Measurements from ENCODE around the gene UIMC1.
"Not testable (repeated sequence)": the region's sequence is repeated elsewhere in the genome, so short reads cannot be mapped to it uniquely, and the experiment has no call there.

Gene UIMC1

DNA sequence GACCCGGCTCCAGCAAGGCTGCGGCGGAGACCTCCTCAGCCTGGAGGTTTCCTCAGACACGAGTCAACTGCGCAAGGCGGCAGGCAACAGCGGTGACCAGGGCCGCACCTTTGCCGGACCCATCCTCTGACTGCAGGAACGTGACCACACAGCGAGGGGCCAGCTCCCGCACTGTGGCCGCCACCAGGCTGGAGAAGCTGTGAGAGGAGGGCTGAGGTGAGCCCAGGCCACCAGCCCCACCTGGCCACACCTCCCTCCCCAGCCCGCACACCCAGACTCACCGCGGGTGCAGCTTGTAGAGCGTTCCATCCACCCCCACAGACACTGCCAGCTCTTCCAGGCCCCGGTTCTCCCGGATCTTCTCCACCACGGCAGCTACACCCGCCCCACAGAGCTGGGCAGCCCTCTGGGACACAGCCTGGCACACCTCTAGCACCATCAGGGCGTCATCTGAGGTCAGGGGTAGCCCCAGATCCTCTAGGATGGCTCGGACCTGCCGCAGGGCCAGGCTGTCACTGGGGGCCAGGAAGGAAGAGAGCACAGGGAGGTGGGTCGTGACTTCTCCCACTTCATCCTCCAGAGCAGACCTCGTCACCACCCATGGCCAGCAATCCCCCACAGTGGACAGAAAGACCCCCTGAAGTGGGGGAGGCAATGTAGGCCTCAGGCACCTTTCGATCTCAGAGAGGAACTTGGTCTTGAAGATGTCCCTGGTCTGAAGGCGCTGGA, 125.4 kb downstream of the UIMC1 start:
- no peak for DNase-seq

DNA sequence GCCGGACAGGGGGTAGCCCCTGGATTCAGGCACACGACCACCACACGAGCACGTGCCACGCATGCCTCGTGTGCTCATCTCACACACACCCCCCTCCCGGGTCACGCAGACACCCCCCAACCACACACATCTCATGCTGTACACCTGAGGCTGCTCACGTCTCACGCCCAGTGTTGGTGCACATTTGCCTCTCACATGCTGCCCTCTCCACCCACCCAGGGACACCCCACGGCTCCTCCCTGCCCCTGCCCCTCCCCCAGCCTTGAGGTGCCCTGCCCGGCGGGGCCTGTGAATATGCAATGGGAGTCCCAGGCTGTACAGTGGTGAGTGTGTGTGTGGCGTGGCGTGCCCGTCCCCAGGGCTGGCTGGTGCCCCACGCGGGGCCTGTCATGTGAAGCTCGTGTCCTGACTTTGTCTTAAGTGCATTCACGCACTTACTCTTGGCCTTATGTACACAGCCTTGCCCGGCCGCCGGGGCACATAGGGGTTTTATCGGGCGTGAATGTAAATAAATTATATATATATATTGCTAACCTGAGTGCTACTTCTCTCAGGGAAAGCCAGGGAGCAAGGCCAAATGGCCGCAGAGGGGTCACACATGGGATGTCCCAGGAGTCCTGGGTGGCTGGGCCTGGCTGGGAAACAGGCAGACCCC, 126.1 kb downstream of the UIMC1 start:
- no peak for DNase-seq

DNA sequence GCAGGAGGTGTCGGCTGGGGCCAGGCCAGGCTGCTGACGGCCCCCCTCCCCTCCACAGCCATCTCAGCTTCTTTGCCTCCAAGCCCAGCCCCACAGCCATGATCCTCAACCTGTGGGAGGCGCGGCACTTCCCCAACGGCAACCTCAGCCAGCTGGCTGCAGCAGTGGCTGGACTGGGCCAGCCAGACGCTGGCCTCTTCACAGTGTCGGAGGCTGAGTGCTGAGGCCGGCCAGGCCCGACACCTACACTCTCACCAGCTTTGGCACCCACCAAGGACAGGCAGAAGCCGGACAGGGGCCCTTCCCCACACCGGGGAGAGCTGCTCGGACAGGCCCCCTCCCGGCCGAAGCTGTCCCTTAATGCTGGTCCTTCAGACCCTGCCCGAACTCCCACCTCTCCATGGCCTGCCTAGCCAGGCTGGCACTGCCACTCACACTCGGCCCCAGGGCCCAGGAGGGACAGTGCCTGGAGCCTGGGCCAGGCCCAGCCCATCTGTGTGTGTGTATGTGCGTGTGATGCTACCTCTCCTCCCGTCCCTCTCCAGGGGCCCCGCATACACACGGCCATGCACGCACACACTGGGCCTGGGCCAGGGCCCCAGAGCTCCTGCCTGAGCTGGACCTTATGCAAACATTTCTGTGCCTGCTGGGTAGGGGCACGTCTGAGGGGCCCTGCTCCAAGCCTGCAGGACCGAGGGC, 126.8 kb downstream of the UIMC1 start:
- DNase-seq: no peak

DNA sequence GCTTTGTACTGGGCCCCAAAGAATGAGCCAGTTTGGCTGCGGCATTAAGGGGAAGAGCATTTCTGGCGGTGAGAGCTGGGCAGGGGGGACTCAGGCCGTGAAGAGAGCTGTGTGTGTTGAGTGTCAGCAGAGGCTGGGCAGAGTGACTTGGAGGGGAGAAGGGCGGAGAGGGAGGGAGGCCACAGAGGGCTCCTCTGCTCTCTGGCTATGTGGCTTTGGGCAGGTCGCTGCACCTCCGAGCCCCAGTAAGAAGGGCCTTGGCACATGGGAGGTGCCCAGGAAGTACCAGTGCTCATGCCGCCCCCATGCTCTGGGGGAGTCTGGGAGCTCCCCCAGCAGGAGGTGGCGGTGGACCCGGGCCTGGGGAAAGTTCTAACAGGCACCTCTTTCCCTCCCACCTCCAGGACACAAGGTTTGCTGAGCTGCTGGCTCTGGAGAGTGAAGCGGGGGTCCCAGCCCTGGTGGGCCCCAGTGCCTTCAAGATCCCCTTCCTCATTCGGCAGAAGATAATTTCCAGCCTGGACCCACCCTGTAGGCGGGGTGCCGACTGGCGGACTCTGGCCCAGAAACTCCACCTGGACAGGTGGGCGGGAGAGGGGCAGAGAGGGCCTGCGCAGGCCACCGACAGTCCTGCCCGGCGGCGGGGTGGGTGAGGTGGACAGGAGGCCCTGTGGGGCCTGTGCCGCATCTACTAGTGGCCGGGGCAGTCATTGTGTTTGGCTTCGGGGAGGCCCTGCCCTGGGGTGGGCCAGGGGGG, 127.5 kb downstream of the UIMC1 start:
- DNase-seq: no peak

DNA sequence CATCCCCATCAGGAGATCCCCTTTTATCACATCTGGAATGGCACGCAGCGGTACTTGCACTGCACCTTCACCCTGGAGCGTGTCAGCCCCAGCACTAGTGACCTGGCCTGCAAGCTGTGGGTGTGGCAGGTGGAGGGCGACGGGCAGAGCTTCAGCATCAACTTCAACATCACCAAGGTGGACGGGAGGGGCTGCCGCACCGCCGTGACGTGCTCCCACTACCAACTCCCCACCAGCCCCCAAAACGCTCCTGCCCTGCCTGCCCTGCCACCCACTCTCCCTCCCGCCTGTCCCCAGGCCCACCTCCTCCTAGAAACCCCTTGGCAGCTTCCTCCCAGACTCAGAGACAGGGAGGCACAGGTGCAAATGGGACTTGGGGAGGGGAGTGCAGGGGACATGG, 128.1 kb downstream of the UIMC1 start:
- no peak for DNase-seq

- no peak for DNase-seq
These were observed 128.7 kb downstream of the UIMC1 start for GRCh38 chr5:176877793-176878331.

DNA sequence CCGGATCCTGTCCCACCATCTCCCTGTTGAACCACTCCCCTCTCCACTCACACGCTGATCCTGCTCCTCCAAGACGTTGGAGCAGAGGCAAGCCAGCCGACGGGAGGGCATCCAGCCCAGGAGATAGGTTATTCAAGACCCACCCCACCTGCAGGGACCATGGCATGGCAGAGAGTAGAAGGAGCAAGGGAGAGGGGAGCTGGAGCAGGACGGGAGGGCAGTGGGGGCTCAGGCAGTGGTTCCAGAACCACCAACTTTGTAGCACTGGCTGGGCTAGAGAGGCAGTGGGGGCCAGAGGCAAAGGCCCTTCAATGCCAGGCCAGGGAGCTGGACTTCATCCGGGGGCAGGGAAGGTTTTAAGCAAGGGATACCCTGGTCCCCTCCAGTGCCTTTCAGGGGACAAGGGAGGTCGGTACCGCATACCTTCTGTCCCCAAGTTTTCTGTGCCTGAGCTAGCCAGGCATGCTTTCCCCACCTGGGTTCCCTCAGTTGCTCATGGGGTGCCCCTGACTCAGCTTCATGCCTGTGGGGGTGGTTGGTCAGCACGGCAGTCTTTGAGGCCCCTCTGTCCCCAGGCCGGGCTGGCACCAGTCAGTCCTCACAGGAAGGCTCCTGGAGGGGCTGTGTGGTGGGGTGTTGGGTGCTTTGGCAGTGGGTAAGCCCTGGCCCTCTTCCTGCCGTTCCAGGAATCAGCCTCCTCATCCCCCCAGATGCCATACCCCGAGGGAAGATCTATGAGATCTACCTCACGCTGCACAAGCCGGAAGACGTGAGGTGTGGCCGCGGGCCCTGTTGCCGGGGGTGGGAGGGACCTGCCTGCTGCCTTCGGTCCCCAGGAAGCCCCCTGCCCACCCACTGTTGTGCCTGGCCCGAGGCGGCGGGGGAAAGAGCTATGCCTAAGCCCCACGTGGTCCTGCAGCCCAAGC, 129.8 kb downstream of the UIMC1 start:
- DNase-seq: no peak

DNA sequence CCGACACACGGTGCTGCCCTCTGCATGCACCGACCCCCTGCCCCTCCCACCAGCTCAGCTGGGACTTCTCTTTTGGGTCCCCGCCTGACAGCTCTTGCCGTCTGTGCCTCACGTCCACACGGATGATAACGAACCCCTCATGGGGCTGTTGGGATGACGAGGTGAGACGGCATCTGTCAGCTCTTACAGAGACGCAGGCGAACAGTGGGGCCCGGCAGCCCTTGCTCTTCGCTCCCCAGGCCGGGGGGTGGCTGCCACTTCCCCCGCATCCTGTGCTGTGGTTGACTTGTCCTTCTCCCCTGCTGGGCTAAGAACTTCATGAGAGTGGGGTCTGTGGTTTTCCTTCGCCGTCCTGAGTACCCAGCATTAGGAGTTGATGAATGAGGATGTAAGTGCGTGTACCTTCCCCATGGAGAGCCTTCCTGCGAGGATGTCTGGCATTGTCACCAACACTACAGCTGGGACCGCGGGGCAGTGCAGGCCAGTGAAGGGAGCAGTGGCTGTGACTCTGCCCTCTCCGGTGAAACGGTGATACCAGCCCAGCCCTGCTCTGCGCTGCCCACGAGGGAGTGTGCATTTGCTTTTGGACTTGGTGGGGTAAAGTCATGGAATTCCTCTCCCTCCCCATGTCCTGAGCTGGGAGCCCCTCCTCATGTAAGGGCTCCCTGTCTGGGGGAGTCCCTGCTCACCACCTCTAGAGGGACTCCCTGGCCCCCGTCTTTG, 130.6 kb downstream of the UIMC1 start:
- no peak for DNase-seq

DNA sequence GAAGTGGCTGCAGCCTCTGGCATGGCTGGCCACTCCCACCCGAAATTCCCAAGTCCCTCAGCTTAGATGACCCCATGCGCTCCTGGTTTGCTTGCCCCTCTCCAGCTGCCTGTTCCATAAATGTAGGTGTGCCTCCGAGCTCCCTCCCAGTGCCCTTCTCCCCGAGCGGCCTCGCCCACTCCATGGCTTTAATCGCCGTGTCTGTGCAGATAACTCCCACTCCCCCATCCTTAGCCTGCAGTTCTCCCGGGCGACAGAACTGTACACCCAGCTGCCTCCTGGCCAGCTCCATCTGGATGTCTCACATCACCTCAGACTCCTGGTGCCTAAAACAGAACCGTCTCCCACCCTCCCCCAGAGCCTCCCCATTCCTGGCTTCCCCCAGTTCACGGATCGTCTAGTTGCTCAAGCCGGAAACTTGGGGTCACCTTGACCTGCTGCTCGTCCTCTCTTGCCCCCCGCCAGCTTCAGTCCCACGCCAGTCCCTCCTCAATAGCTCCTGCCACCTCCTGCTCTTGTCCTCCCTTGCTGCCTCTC, 131.5 kb downstream of the UIMC1 start:
- DNase-seq: no peak

GRCh38 chr5:176874198-176874780, 132.3 kb downstream of the UIMC1 start:
- DNase-seq: no peak

DNA sequence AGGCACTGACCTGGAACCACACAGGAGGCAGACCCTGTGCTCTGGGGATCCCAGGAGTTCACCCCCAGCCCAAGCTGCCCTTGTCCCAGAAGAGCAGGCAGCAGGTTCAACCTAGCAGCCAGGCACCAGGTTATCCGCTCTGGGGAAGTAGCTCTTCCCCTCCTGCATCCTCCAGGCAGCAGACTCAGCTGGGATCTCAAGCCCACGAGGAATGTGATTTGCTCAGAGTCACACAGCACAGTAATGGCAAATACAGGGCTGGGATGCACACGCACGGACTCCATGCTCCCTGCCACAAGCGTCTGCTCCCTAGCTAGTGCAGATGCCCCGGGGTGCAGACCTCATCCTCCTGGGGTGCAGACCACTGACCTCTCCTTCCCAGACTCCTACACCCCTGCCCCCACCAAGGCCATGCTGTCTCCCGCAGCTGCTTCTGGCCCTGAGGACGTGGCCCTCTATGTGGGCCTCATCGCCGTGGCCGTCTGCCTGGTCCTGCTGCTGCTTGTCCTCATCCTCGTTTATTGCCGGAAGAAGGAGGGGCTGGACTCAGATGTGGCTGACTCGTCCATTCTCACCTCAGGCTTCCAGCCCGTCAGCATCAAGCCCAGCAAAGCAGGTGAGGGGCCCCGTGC, 132.9 kb downstream of the UIMC1 start:
- no peak for DNase-seq

DNA sequence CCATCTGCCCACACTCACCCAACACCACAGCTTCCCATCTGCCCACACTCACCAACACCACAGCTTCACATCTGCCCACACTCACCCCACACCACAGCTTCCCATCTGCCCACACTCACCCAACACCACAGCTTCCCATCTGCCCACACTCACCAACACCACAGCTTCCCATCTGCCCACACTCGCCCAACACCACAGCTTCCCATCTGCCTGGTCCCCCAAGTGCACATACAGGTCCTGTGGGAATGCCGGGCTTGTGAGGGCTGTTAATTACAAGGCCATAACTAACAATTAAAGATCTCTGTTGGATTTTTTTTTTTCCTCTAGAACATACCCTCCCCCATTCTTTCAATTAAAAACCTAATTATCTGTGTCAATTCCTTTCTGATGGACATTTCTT, 133.6 kb downstream of the UIMC1 start:
- DNase-seq: not testable (repeated sequence)

- not testable (repeated sequence) for DNase-seq
These were observed 134.0 kb downstream of the UIMC1 start for GRCh38 chr5:176872586-176872985.

DNA sequence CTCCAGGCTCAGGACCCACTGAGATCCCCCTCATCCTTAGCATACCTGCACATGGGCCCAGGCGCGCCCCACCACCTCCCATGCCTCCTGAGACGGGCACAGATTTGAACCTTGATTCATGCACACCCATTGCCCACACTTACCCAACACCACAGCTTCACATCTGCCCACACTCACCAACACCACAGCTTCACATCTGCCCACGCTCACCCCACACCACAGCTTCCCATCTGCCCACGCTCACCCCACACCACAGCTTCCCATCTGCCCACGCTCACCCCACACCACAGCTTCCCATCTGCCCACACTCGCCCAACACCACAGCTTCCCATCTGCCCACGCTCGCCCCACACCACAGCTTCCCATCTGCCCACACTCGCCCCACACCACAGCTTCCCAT, 135.9 kb downstream of the UIMC1 start:
- not testable (repeated sequence) for DNase-seq

DNA sequence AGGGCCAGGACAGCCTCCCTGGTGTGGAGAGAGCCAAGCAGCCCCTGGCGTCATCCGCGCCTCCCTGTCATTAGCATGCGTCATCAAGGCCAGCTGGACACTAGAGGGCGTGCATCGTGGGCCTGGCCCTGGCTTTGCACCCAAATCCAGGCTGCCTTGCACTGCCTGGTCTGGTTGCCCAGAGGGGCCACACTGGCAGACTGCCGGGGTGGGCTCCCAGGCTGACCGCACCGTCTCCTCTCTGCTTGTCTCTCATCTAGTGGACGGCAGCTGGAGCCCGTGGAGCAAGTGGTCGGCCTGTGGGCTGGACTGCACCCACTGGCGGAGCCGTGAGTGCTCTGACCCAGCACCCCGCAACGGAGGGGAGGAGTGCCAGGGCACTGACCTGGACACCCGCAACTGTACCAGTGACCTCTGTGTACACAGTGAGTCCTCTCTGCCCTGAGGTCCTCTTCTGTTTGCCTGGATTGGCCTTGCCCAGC, 136.4 kb downstream of the UIMC1 start:
- no peak for DNase-seq

DNA sequence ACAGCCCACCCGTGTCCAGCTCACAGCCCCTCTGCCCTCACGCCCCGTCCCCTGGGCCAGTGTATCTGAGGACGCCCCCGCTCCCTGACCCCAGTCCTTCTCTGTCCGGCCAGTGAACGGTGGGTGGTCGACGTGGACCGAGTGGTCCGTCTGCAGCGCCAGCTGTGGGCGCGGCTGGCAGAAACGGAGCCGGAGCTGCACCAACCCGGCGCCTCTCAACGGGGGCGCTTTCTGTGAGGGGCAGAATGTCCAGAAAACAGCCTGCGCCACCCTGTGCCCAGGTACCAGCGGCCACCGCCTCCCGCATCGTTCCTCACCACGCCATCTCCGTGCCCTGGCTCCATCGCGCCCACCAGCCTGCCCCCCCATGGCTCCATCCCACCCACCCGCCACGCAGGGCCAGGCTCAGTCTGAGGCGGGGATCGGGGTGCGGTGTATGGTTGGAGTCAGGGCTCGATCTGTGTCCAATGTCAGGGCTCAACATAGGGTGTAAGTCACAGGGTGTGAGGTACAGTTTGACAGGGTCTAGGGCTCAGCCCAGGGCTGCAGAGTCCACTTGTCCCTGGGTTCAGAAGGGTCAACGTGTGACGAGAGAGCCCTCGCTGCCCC, 137.0 kb downstream of the UIMC1 start:
- DNase-seq: no peak

- no peak for DNase-seq
These were observed 137.8 kb downstream of the UIMC1 start for GRCh38 chr5:176868731-176869130.

DNA sequence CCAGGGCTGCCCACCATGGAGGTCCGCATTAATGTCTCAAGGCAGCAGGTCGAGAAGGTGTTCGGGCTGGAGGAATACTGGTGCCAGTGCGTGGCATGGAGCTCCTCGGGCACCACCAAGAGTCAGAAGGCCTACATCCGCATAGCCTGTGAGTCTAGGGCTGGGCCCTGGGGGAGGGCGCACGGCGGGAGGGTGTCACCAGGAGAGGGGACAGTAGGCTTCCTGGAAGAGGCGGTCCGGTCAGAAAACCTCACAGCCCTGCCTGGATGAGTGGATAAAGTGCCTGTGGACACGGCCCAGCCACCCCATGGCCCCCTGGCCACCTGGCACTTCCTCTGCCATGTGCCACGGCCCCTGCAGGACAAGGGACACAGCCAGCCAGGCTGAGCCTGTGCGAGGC, 138.5 kb downstream of the UIMC1 start:
- DNase-seq: no peak

GRCh38 chr5:176866707-176867310, 139.8 kb downstream of the UIMC1 start:
- DNase-seq: peak; percentile 95
